Measurements from ENCODE around the gene PPM1G.

DNA sequence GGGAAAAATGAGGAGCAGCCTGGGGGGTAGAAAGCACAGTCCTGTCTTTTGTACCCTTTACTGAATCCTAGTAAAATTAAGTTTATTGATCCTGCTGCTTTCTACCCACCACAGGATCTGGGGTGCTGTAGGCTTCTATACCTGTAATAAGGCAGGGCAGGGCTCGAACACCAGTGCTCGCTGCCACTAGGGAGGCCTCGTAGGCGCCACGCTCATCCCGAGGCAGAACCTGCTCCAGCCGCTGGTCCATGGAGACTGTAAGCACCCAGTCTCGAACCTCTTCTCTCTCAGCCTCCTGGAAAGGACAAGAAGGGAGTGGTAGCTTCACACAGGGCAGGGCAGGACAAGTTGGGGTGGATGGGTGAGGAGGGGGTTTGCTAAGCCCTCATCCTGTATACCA, 35.8 kb upstream of the PPM1G start:
- TF ChIP-seq EP300 (IDR thresholded peaks at IDR 0.05; ENCODE audit: borderline replicate concordance) (no peak), FOXM1 (IDR thresholded peaks at IDR 0.05; ENCODE audit: borderline replicate concordance, low read depth) (no peak), NFIC (IDR thresholded peaks at IDR 0.05) (no peak), EGR1 (IDR thresholded peaks at IDR 0.05) (no peak), YY1 (IDR thresholded peaks at IDR 0.05; ENCODE audit: low read depth) (no peak), CEBPB (IDR thresholded peaks at IDR 0.05) (no peak)

Measured in Ishikawa (cell line).